Measurements from ENCODE around the gene RTKN.

GRCh38 chr2:74457129-74457548, 15.4 kb upstream of the RTKN start:
- no peak for TF ChIP-seq POLR2A (IDR thresholded peaks at IDR 0.05)
- no peak for TF ChIP-seq CTCF (IDR thresholded peaks at IDR 0.05)

All from heart left ventricle (tissue), 13 donors.